SK-N-MC (cell line): ENCODE results near the gene SIGLEC8.

ENCODE experiments used
- EZH2 ChIP-seq: fragments of 200-600 bp; sonication (generic); IDR thresholded peaks from one replicate; pipeline ENCODE4 v1.6.1; 2017; ENCODE audit warnings: antibody characterized with exemption
- FOXP2 ChIP-seq: optimal IDR thresholded peaks from 2 replicates; pipeline ENCODE3; 2011; ENCODE audit warnings: mild to moderate bottlenecking, moderate library complexity; ENCODE audit not compliant: insufficient read depth; ENCODE audit errors: extremely low read length, control extremely low read depth
- POLR2AphosphoS5 ChIP-seq: IDR thresholded peaks from 2 replicates; pipeline ENCODE4 v1.6.1; 2012; ENCODE audit warnings: mild to moderate bottlenecking, low read depth, low read length, borderline replicate concordance

GRCh38 chr19:51402117-51402516 lies 56.1 kb downstream of the SIGLEC8 start:
- TF ChIP-seq FOXP2 (no peak), EZH2 (no peak), POLR2AphosphoS5 (no peak)
